NB4 (cell line): ENCODE data around the gene PCCB.

Source experiments
- CTCF ChIP-seq: IDR thresholded peaks from one replicate; pipeline ENCODE4 v1.5.1; 2012; ENCODE audit warnings: low read depth, low read length
- MAX ChIP-seq: IDR thresholded peaks from 2 replicates; pipeline ENCODE4 v1.6.1; 2011; ENCODE audit warnings: low read depth, low read length
- MYC ChIP-seq: IDR thresholded peaks from 2 replicates; pipeline ENCODE4 v1.6.1; 2011; ENCODE audit warnings: low read depth, low read length
- POLR2A ChIP-seq: IDR thresholded peaks from 2 replicates; pipeline ENCODE4 v1.6.1; 2011; ENCODE audit warnings: mild to moderate bottlenecking; ENCODE audit not compliant: insufficient read length; ENCODE audit errors: extremely low read depth

- no peak for TF ChIP-seq CTCF
- no peak for TF ChIP-seq MAX
- TF ChIP-seq POLR2A: no peak
- TF ChIP-seq MYC: no peak
Observed at GRCh38 chr3:136280961-136281360, 30.8 kb downstream of the PCCB start.
